Measurements from ENCODE around the gene TRPM2.
"Not testable (repeated sequence)": the region's sequence is repeated elsewhere in the genome, so short reads cannot be mapped to it uniquely, and the experiment has no call there.

Gene TRPM2

DNA sequence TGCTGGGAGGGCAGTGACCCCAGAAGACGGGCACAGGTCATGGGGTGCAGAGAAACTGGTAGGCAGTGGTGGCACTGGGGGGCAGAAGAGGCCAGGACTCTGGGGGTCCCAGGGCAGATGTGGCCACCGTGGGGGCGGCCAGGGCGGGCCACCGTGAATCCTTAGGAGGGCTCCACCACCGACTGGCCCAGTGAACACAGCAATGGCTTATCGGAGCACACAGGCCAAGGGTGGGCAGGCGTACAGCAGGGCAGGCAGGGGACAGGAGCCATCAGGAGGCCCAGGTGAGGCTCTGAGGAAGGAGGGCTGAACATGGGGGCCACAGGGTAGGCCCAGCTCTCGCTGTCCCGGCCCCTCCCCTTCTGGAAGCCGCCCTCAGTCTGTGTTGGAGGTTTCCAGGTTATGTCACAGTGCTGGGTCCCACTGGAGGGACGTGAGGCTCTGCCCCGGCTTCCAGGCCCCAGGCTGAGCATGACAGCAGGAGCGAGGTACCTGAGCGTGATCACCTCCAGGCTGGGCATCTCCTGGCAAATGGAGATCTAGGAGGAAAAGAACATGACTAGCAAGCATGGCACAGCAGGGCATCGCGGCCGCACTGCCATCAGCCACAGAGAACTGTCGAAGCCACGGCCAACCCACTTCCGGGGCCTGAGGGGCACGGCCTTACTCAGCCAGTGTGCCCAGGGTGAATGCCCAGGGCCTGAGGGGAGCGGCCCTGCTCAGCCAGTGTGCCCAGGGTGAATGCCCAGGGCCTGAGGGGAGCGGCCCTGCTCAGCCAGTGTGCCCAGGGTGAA lies 18.0 kb upstream of the TRPM2 start:
- no peak for TF ChIP-seq POLR2A (IDR thresholded peaks at IDR 0.05; ENCODE audit: low read length)
- no peak for TF ChIP-seq GATA1 (IDR thresholded peaks at IDR 0.05; ENCODE audit: low read depth, low read length)
- DNase-seq, result no peak

DNA sequence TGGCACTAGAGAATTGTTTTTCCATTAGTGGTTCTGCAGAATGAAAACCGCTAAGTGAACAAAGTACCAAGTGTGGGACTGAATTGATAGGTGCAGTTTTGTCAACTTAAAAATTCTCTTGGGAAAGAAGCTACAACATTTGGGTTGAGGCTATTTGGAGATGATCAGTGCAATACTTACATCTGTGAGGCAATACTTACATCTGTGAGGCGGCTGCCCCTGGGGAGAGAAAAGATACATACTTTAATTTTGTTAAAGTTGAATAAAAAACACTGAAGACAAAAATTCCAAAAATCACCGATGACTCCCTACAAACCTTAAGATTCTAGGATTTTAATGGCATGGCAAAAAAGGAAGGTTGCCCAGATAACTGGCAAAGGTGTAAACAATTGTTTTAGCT lies 16.0 kb upstream of the TRPM2 start:
- TF ChIP-seq GATA1 (IDR thresholded peaks at IDR 0.05; ENCODE audit: low read depth, low read length), result no peak
- no peak for TF ChIP-seq POLR2A (IDR thresholded peaks at IDR 0.05; ENCODE audit: low read length)
- DNase-seq, result peak in 1 of 2 experiments; percentile 37

DNA sequence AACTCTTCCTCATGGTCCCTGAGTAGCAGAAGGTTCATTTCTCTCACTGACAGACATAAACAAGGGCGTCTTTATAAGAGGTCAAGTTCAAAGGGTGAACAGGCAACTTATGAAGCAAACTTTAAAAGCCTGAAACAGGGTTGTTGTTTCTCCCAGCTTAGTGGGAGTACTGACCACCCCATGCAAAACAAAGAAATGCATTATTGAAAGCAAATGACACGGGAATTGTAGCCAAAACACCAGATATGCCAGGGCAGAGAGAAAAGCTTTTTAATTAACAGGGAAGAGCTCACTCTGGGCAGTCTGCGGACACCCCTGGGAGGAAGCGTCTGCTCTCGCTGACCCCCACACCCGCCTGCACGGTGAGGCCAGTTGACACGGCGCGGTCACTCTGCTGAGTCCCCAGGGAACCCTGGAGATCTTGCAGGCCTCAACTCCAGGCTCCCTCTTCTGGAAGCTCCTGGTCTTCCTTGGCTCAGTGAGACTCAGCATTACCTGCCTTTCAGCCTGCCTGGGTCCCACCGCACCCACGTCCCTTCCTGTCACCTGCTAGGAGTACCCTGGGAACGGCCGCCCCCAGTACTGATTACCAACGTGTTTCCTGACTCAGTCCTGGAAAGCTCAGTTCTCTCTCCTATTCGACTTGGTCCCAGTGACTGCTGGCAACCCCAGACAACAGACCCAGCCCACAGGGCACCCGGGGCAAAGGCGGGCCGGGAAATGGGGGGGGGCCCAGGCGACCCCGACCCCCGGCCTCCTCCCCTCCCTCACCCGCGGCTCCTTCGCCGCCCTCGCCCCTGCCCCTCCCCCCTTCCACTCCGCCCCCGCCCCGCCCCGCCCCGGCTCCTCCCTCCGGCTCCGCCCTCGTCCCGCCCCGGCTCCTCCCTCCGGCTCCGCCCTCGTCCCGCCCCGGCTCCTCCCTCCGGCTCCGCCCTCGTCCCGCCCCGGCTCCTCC lies 15.2 kb upstream of the TRPM2 start:
- DNase-seq, result peak; percentile 56 to 69
- TF ChIP-seq GATA1 (IDR thresholded peaks at IDR 0.05; ENCODE audit: low read depth, low read length), result no peak
- TF ChIP-seq POLR2A (IDR thresholded peaks at IDR 0.05; ENCODE audit: low read length), result no peak

DNA sequence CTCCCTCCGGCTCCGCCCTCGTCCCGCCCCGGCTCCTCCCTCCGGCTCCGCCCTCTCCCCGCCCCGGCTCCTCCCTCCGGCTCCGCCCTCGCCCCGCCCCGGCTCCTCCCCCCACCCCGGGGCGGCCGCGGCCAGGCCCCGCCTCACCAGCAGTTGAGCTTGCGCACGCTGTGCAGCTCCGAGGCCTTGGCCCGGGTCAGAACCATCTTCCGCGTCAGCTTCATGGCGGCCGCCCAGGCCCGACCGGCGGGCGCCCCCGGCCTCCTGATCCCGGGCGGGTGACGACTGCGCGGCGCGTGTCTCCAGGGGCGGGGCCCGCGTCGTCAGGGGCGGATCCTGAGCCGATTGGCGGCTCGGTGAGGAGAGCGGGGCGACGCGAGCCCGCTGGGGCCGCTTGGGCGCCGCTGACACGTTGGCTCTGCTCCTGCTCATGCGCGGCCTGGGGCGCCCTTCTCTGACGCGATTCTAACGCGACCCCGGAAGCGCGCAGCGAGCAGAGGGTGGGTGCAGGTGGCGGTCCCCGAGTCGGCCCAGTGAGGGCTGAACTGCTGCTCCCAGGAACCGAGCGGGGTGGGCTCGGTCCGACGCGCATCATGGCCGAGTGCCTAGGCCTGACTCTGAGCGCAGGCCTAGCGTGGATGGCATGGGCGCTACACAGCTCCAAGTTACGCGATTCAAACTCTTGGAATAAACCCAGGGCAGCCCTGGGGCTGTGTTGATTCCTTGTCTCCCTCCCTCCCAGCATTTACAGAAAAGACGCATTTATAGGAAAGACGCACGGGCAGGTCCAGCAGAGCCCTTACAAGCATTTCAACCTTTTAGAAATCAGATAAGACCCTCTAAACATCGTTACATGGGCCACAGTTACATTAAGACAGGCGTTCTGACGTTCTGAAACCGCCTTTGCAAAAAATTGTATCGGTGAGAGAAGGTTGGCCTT lies 14.2 kb upstream of the TRPM2 start, which contains the start of gene CFAP410:
Gene CFAP410 (minus strand): TSS at position 420 of the 940 bp plus-strand sequence. CDS start 196 bp downstream, at position 224.
- TF ChIP-seq GATA1 (IDR thresholded peaks at IDR 0.05; ENCODE audit: low read depth, low read length) (no peak), POLR2A (IDR thresholded peaks at IDR 0.05; ENCODE audit: low read length) (peak; percentile 98)
- DNase-seq, result peak; percentile 96 to 97

DNA sequence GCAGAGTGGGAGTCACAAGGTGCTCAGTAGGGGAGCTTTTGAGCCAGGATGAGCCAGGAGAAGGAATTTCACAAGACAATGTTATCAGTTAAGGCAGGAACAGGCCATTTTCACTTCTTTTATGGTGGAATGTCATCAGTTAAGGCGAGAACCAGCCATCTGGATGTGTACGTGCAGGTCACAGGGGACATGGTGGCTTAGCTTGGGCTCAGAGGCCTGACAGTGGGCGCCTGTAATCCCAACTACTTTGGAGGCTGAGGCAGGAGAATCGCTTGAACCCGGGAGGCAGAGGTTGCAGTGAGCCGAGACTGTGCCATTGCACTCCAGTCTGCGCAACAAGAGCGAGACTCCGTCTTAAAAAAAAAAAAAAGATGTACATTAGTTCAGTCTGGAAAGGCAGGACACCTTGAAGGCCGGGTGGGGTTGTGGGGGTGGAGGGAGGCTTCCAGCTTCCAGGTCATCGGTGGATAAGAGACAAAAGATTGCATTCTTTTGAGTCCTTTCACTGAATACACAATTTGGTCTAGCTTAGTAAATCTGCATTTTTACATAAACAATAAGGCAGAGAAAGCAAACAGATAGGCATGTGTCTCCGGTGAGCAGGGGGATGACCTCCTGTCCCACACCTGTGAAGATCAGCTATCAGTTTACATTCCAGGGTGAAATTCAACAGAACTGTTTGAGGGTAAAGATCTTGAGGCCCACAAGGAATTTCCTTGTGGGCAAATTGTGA lies 11.5 kb upstream of the TRPM2 start:
- not testable (repeated sequence) for DNase-seq

DNA sequence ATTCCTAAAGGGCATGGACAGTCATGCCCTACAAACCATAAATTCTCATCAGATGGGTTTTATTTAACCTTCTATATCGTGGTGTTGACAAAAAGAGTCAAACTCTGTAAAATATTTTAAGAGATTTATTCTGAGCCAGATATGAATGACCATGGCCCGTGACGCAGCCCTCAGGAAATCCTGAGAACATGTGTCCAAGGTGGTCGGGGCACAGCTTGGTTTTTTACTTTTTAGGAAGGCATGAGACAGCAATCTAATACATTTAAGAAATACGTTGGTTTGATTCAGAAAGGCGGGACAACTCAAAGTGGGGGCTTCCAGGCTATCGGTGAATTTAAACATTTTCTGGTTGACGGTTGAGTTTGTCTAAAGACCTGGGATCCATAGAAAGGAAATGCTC lies 10.4 kb upstream of the TRPM2 start:
- DNase-seq, result not testable (repeated sequence)

DNA sequence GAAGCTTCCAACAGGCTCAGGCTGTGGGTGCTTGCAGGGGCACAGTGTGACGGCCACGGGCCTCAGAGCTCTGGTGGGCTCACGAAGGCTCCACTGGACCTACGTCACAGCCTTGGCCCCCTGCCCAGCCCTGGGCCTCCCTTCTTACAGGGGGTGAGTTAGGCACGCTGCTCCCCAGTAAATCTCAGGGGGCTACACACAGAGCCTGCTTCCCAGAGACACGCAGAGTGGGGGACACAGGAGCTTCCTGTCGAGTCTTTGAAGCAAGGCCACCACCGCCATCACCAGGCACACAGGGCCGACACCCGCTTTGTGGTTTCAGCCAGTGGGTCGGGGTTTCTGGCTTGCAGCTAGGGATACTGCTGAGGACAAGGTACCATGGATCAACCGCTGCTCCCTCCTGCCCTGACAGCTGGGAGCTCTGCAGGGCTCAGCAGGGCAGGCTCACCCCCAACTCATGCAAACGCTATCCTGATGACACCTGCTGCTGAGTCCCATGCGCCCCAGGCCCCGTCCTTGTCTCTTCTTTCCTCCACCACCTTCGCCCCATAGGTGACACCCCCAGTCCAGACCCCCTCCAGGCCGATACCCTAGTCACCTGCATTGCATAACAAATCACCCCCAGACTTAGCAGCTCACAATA lies 8.8 kb upstream of the TRPM2 start:
- TF ChIP-seq GATA1 (IDR thresholded peaks at IDR 0.05; ENCODE audit: low read depth, low read length) (no peak), POLR2A (IDR thresholded peaks at IDR 0.05; ENCODE audit: low read length) (no peak)
- DNase-seq, result no peak

DNA sequence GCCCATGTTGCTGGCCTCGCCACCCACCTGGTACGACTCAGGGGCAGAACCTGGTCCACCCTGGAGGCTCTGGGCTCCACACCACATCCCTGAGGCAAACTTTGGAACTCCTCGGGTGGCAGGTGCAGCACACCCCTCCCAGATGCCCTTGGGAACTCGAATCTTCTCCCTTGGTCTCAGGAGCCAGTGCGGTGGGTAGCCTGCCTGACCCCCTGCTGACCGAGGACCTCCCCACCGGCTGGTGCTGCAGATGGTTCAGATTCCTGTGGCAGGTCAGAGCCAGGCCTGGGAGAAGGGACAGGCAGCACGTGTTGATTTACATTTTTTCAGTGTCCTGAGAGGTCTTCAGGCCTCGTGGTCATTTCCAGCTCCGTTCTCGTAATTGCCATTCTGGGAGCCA lies 7.9 kb upstream of the TRPM2 start:
- TF ChIP-seq GATA1 (IDR thresholded peaks at IDR 0.05; ENCODE audit: low read depth, low read length) (no peak), POLR2A (IDR thresholded peaks at IDR 0.05; ENCODE audit: low read length) (no peak)

DNA sequence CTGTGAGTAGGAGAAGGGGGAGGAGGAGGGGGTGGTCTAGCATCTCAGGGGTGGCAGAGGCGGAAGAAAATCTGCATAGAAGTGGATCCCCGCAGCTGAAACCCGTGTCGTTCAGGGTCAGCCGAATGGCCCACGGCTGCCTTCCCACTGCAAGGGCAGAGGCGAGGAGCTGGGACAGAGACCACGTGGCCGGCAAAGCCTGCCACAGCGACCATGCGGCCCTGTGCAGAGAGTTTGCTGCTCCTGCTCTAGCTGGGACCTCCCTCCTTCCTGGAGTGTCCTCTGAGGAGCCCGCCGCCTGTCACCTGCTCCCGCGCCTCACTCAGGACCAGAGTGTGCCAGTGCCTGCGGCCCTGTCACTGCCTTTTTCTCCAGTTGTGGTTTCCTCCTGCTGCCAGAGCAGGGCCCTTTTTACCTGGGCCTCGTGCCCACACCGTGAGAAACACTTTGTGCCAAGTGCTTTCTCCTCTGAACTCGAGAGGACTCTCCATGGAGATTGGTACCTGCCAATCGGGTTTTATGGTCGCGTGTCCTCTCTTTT lies 5.4 kb upstream of the TRPM2 start:
- TF ChIP-seq POLR2A (IDR thresholded peaks at IDR 0.05; ENCODE audit: low read length), result no peak
- no peak for TF ChIP-seq GATA1 (IDR thresholded peaks at IDR 0.05; ENCODE audit: low read depth, low read length)
- DNase-seq, result no peak

More for the DNA sequence above, 7.9 kb upstream of the TRPM2 start:
- no peak for DNase-seq

DNA sequence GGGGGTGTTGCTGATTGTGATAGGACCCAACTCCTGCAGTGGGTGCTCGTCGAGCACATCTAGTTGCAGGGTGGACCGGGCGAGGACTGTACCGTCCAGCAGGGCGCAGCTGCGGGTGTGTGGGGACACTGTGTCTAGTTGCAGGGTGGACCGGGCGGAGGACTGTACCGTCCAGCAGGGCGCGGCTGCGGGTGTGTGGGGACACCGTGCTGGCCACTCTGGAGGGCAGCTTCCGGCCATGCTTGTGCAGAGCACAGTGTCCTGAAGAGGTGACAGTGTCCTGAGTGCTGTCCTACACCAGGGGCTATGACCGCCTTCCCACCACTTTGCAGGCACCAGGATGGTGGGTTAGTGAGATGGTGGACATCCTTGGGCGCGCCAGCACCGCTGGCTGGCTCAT lies 4.6 kb upstream of the TRPM2 start:
- DNase-seq, result no peak
- TF ChIP-seq GATA1 (IDR thresholded peaks at IDR 0.05; ENCODE audit: low read depth, low read length) (no peak), POLR2A (IDR thresholded peaks at IDR 0.05; ENCODE audit: low read length) (no peak)

DNA sequence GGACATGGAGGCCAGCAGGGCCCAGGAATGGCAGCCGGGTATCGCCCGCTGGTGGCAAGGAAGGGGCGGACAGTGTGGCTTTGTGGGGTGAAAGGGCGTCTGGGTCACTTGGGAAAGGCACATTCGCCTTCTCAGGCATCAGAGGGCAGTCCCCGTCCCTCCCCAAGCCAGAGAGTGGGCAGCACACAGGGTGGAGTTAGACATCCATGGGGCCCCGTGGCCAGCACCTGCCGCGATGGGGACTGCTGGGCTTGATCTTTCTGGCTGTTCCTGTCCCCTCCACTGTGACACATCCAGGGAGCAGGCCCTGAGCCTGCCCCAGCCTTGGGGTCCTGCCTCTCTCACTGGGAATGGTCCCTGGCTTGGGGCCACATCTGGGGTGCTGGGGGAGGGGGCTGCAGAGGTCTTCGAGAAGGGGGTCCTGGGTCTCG lies 4.0 kb upstream of the TRPM2 start:
- DNase-seq, result no peak

More for the DNA sequence above, 4.0 kb upstream of the TRPM2 start:
- TF ChIP-seq POLR2A (IDR thresholded peaks at IDR 0.05; ENCODE audit: low read length), result no peak
